Parathyroid adenoma (tissue), 2 donors: ENCODE results near the gene BCAP31.
A peak's percentile ranks its signal among the peaks of the same experiment; 100 is the strongest.
"Not testable (repeated sequence)": the region's sequence is repeated elsewhere in the genome, so short reads cannot be mapped to it uniquely, and the experiment has no call there.

Experiments used
- H2AFZ ChIP-seq: fragments of 300-600 bp; sonication (generic); one replicate; pipeline ENCODE4 v1.7.0; 2017; ENCODE audit warnings: antibody characterized with exemption, mild to moderate bottlenecking
- H3K27ac ChIP-seq: fragments of 300-600 bp; sonication (generic); one replicate; pipeline ENCODE4 v1.7.0; 2017
- H3K27me3 ChIP-seq: fragments of 300-600 bp; sonication (generic); one replicate; pipeline ENCODE4 v1.7.0; 2017; ENCODE audit warnings: low read length; ENCODE audit not compliant: control insufficient read depth, insufficient read depth
- H3K36me3 ChIP-seq: fragments of 300-600 bp; sonication (generic); one replicate; pipeline ENCODE4 v1.7.0; 2017; ENCODE audit warnings: low read length; ENCODE audit not compliant: control insufficient read depth, insufficient read depth
- H3K4me1 ChIP-seq: fragments of 300-600 bp; sonication (generic); one replicate; pipeline ENCODE4 v1.7.0; 2017; ENCODE audit warnings: control low read depth
- H3K4me2 ChIP-seq: fragments of 300-600 bp; sonication (generic); one replicate; pipeline ENCODE4 v1.7.0; 2017; ENCODE audit warnings: low read length
- H3K4me3 ChIP-seq: fragments of 300-600 bp; sonication (generic); one replicate; pipeline ENCODE4 v1.7.0; 2017; ENCODE audit warnings: low read depth, low read length
- H3K79me2 ChIP-seq: fragments of 300-600 bp; sonication (generic); one replicate; pipeline ENCODE4 v1.7.0; 2017; ENCODE audit warnings: control low read depth
- H3K9ac ChIP-seq: fragments of 300-600 bp; sonication (generic); one replicate; pipeline ENCODE4 v1.7.0; 2017; ENCODE audit warnings: mild to moderate bottlenecking
- H3K9me3 ChIP-seq: fragments of 300-600 bp; sonication (generic); one replicate; pipeline ENCODE4 v1.7.0; 2017; ENCODE audit warnings: low read length; ENCODE audit not compliant: control insufficient read depth
- TF ChIP-seq, protein P1 (sequence below): fragments of 300-600 bp; sonication (generic); IDR thresholded peaks from one replicate; pipeline ENCODE4 v1.7.0; 2017; ENCODE audit warnings: antibody characterized with exemption, mild to moderate bottlenecking
- donor health status: primary hyperparathyroidism.

BCAP31 gene

GRCh38 chrX:153731117-153731844 lies 7.1 kb upstream of the BCAP31 start:
- no peak overlapping the region for H2AFZ ChIP-seq
- H3K79me2 ChIP-seq = no peaks in the 10 kb centered on the region
- no peaks in the 10 kb centered on the region for H3K36me3 ChIP-seq
- H3K4me3 ChIP-seq = no peak overlapping the region
- H3K4me1 ChIP-seq = peaks cover 8% of the 10 kb centered on the region
- no peak overlapping the region for H3K4me2 ChIP-seq
- TF ChIP-seq, protein P1, sequence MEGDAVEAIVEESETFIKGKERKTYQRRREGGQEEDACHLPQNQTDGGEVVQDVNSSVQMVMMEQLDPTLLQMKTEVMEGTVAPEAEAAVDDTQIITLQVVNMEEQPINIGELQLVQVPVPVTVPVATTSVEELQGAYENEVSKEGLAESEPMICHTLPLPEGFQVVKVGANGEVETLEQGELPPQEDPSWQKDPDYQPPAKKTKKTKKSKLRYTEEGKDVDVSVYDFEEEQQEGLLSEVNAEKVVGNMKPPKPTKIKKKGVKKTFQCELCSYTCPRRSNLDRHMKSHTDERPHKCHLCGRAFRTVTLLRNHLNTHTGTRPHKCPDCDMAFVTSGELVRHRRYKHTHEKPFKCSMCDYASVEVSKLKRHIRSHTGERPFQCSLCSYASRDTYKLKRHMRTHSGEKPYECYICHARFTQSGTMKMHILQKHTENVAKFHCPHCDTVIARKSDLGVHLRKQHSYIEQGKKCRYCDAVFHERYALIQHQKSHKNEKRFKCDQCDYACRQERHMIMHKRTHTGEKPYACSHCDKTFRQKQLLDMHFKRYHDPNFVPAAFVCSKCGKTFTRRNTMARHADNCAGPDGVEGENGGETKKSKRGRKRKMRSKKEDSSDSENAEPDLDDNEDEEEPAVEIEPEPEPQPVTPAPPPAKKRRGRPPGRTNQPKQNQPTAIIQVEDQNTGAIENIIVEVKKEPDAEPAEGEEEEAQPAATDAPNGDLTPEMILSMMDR = no peak
- H3K27ac ChIP-seq = no peak overlapping the region
- H3K9ac ChIP-seq = no peak overlapping the region
- no peaks in the 10 kb centered on the region for H3K27me3 ChIP-seq
- H3K9me3 ChIP-seq = no peaks in the 10 kb centered on the region

- H3K9me3 ChIP-seq, H3K4me1 ChIP-seq, H3K9ac ChIP-seq, H2AFZ ChIP-seq, H3K79me2 ChIP-seq, H3K4me3 ChIP-seq, H3K4me2 ChIP-seq, H3K36me3 ChIP-seq, H3K27me3 ChIP-seq, H3K27ac ChIP-seq: not testable (repeated sequence)
Measured at GRCh38 chrX:153730115-153730514, 5.9 kb upstream of the BCAP31 start.

DNA sequence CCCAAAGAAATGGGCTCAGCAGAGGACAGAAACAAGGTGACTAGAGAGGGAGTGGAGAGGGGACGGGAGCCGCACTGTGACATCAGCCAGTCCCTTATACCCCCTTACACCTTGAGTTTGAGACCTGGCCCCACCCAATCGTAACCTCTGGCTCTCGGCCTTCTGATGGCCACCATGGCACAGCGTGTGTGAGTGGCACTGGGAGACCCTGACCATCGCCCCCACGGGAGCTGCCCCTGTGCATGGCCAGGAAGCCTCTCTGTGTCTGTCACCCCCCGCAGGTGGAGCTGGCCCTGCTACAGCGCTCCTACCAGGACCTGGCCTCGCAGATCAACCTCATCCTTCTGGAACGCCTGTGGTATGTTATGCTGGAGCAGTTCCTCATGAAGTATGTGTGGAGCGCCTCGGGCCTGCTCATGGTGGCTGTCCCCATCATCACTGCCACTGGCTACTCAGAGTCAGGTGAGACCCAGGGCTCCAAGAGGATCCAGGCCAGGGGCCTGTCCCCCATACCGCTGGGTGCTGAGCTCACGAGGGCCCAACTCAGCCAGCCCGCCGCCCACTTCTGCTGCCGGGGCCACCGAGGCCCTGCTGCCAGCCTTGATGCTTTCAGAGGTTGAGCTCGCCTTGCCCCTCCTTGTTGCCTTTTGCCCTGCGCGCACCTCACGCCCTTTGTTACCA lies 4.9 kb upstream of the BCAP31 start:
- TF ChIP-seq, protein P1 = no peak
- H3K4me1 ChIP-seq = peaks cover 8% of the 10 kb centered on the region

DNA sequence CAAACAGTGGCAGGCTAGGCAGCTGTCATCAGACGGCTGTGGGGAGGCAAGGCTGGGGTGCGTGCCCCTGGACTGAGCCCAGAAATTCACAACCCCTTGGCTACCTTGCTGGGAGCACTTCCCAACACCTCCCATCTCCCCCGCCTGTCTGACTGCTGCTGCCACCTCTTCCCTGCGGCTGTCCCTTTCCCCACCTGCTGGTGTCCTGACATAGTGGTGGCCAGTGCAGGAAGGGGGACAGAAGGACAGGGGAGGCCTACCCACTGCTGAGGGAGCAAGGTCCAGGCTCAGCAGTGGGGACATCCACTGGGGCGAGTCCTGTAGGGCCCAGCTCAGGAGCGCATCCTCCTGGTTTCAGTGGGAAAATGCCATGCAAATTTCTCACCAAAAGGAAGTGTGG lies 3.9 kb upstream of the BCAP31 start:
- Histone ChIP-seq H3K9ac (no peak overlapping the region), H3K27ac (no peak overlapping the region), H3K79me2 (no peaks in the 10 kb centered on the region), H3K36me3 (no peaks in the 10 kb centered on the region), H3K27me3 (no peaks in the 10 kb centered on the region), H3K9me3 (no peaks in the 10 kb centered on the region), H3K4me3 (no peak overlapping the region), H3K4me1 (peaks cover 10% of the 10 kb centered on the region), H3K4me2 (no peak overlapping the region), H2AFZ (no peak overlapping the region)
- TF ChIP-seq, protein P1 = no peak

More for the DNA sequence above, 4.9 kb upstream of the BCAP31 start:
- Histone ChIP-seq H3K79me2 (no peaks in the 10 kb centered on the region), H2AFZ (no peak overlapping the region), H3K27me3 (no peaks in the 10 kb centered on the region), H3K9me3 (no peaks in the 10 kb centered on the region), H3K9ac (no peak overlapping the region), H3K27ac (no peak overlapping the region), H3K4me2 (no peak overlapping the region), H3K4me3 (no peak overlapping the region), H3K36me3 (no peaks in the 10 kb centered on the region)

DNA sequence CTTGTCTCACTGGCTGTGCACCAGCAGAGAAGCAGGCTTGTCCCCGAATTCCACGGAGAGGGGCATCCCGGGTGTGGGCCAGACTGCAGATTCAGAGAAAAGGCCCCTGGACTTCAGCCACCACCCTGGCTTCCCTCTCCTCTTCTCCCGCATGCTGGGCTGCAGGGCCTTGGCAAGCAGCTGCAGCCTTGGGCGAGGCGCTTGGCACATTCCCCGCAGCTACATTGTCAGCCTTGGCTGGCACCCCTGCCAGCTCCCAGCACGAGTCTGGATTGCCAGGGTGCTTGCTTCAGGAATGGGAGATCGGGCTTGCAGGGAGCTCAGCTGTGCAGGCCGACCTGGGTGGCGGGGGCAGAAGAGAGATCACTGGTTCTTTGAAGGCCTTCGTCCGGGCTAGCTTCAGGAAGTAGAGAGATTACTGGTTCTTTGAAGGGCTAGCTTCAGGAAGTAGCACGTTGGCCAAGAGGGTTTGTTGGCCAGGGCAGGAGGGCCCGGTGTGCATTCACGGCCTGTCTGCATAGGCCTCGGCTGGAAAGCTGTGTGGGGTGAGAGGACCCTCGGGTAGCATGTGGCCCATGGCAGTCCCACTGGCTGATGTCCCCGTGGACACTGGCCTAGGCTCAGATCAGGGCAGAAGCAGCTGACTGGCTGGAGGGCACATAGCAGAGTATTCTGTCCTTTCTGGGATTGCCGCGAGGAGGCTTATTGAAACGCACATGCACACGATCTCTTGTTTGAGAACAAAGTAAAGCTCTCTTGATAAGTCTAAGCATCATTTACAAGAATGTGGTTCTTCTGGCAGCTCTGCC lies 3.1 kb upstream of the BCAP31 start:
- Histone ChIP-seq H3K4me1 (peaks cover 10% of the 10 kb centered on the region), H3K4me3 (no peak overlapping the region), H3K36me3 (no peaks in the 10 kb centered on the region), H3K79me2 (no peaks in the 10 kb centered on the region), H3K27ac (peak overlapping the region; percentile 74), H3K4me2 (peak overlapping the region; percentile 53), H3K9ac (no peak overlapping the region), H2AFZ (peak overlapping the region; percentile 58), H3K27me3 (no peaks in the 10 kb centered on the region), H3K9me3 (no peaks in the 10 kb centered on the region)
- TF ChIP-seq, protein P1 = no peak
